ENCODE data around the gene OSCAR. TPM values are rescaled to one million over a fixed set of nuclear protein-coding genes. Genes with fewer than 3 reads are reported as not detected.

The OSCAR gene
- total and polyA plus RNA-seq, 10 of the 15 experiments (the other 5 are each of a cell fraction or from before 2014, with no cell fraction given) = 0.08 to 0.27 (median 0.10) TPM; not detected in 7

DNA sequence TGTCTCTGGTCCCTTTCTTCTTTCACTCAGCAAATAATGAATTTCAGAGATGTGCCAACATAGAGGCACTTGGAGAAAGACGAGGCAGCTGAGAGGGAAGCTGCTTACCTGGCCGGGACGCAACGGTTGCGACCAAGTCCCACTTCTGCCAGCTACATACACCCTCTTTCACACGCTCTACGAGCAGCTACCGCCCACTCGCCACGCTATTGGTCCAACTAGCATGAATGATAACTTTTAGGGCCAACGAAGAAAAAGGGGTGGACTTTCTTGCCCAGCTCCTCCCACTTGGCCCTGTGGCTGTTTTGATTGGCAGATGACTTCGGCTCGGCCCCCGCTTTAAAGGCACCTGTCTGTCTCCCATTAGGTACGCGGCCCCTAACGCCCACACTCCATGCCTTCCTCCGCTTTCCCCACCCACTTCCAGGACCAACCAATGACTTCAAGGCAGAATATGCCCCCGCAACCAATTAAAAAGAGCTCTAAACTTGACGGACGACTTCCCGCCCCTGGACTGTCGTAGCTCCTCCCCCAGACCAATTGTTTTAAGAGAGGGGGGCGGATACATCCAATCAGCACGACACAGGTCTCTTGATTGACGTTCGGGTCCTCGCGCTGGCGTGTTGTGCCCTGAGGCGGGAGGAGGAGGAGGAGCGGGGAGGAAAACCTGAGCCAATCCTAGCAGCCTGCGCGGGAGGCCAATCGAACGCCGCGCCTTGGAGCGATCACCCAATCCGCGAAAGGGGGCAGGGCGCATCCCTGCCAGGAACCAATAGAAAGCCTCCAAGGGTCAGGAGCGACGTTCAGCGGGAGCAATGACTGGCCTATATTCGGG lies 36.5 kb upstream of the OSCAR start (continued):
- TF ChIP-seq BRCA1 (IDR thresholded peaks at IDR 0.05; ENCODE audit: low read depth, low read length) = no peak
- TF ChIP-seq RB1 (IDR thresholded peaks at IDR 0.05; ENCODE audit: borderline replicate concordance) = no peak
- no peak for TF ChIP-seq TCF3 (IDR thresholded peaks at IDR 0.05; ENCODE audit: borderline replicate concordance, insufficient read depth, low read depth, low read length)
- no peak for TF ChIP-seq PAX8 (IDR thresholded peaks at IDR 0.05)
- peak; percentile 26; the same call in 1 of the 2 replicates for TF ChIP-seq MXI1 (IDR thresholded peaks at IDR 0.05; ENCODE audit: low read depth, low read length)
- TF ChIP-seq, protein P1, sequence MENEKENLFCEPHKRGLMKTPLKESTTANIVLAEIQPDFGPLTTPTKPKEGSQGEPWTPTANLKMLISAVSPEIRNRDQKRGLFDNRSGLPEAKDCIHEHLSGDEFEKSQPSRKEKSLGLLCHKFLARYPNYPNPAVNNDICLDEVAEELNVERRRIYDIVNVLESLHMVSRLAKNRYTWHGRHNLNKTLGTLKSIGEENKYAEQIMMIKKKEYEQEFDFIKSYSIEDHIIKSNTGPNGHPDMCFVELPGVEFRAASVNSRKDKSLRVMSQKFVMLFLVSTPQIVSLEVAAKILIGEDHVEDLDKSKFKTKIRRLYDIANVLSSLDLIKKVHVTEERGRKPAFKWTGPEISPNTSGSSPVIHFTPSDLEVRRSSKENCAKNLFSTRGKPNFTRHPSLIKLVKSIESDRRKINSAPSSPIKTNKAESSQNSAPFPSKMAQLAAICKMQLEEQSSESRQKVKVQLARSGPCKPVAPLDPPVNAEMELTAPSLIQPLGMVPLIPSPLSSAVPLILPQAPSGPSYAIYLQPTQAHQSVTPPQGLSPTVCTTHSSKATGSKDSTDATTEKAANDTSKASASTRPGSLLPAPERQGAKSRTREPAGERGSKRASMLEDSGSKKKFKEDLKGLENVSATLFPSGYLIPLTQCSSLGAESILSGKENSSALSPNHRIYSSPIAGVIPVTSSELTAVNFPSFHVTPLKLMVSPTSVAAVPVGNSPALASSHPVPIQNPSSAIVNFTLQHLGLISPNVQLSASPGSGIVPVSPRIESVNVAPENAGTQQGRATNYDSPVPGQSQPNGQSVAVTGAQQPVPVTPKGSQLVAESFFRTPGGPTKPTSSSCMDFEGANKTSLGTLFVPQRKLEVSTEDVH (IDR thresholded peaks at IDR 0.05; ENCODE audit: low read depth, partially characterized antibody) = no peak
- peak in 1 of 2 experiments; percentile 85; a peak in 2 of 3 replicates for TF ChIP-seq EGR1 (IDR thresholded peaks at IDR 0.05; ENCODE audit: borderline replicate concordance in 1 of 2, low read depth in 2 of 2, low read length in 2 of 2)
- TF ChIP-seq, protein P2, sequence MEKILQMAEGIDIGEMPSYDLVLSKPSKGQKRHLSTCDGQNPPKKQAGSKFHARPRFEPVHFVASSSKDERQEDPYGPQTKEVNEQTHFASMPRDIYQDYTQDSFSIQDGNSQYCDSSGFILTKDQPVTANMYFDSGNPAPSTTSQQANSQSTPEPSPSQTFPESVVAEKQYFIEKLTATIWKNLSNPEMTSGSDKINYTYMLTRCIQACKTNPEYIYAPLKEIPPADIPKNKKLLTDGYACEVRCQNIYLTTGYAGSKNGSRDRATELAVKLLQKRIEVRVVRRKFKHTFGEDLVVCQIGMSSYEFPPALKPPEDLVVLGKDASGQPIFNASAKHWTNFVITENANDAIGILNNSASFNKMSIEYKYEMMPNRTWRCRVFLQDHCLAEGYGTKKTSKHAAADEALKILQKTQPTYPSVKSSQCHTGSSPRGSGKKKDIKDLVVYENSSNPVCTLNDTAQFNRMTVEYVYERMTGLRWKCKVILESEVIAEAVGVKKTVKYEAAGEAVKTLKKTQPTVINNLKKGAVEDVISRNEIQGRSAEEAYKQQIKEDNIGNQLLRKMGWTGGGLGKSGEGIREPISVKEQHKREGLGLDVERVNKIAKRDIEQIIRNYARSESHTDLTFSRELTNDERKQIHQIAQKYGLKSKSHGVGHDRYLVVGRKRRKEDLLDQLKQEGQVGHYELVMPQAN (conservative IDR thresholded peaks at IDR 0.05) = no peak
- TF ChIP-seq YBX1 (IDR thresholded peaks at IDR 0.05) = no peak
- TF ChIP-seq, protein P3, sequence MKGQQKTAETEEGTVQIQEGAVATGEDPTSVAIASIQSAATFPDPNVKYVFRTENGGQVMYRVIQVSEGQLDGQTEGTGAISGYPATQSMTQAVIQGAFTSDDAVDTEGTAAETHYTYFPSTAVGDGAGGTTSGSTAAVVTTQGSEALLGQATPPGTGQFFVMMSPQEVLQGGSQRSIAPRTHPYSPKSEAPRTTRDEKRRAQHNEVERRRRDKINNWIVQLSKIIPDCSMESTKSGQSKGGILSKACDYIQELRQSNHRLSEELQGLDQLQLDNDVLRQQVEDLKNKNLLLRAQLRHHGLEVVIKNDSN (IDR thresholded peaks at IDR 0.05; ENCODE audit: borderline replicate concordance, extremely low read length, insufficient read depth, low read depth, low read length) = no peak
- TF ChIP-seq ZNF274 (IDR thresholded peaks at IDR 0.05; ENCODE audit: insufficient read depth, insufficient read length) = no peak
- TF ChIP-seq SMC3 (IDR thresholded peaks at IDR 0.05; ENCODE audit: borderline replicate concordance, low read length) = no peak
- no peak for TF ChIP-seq SREBF1 (IDR thresholded peaks at IDR 0.05; ENCODE audit: low read length)
- TF ChIP-seq STAT3 (IDR thresholded peaks at IDR 0.05; ENCODE audit: low read depth, low read length) = no peak
- TF ChIP-seq RELA (IDR thresholded peaks at IDR 0.05; ENCODE audit: borderline replicate concordance, partially characterized antibody) = no peak
- no peak for TF ChIP-seq SPI1 (IDR thresholded peaks at IDR 0.05; ENCODE audit: borderline replicate concordance, insufficient read depth, low read depth, low read length)
- no peak for TF ChIP-seq IKZF1 (conservative IDR thresholded peaks at IDR 0.05)
- peak; percentile 75 for TF ChIP-seq FOXK2 (IDR thresholded peaks at IDR 0.05)
- TF ChIP-seq ZNF384 (IDR thresholded peaks at IDR 0.05; ENCODE audit: borderline replicate concordance, low read depth, low read length) = no peak
- no peak for TF ChIP-seq MEF2A (IDR thresholded peaks at IDR 0.05; ENCODE audit: insufficient read depth, low read depth, low read length)
- no peak for TF ChIP-seq HDAC2 (IDR thresholded peaks at IDR 0.05)
- no peak; the same call in 1 of the 2 replicates for TF ChIP-seq NRF1 (conservative IDR thresholded peaks at IDR 0.05; ENCODE audit: low read depth, low read length)
- TF ChIP-seq MEF2B (IDR thresholded peaks at IDR 0.05; ENCODE audit: partially characterized antibody, poor library complexity, severe bottlenecking) = no peak
- no peak for TF ChIP-seq BMI1 (IDR thresholded peaks at IDR 0.05; ENCODE audit: borderline replicate concordance)
- TF ChIP-seq FOS (IDR thresholded peaks at IDR 0.05; ENCODE audit: borderline replicate concordance, extremely low read depth, insufficient read length) = peak; percentile 98
- TF ChIP-seq SRF (IDR thresholded peaks at IDR 0.05; ENCODE audit: low read depth in 2 of 2, low read length in 2 of 2) = no peak
